NCI-H2107 treated with DMSO at 0.1 percent for 48 hours (cell line): ENCODE measurements around the gene PRR5L.
A peak's percentile ranks its signal among the peaks of the same experiment; 100 is the strongest.
"Not testable (repeated sequence)": the region's sequence is repeated elsewhere in the genome, so short reads cannot be mapped to it uniquely, and the experiment has no call there.

Experiments used
- DNase-seq: peaks from one replicate; lab custom pipeline; 2025; ENCODE audit not compliant: unreplicated experiment; lab: John Stamatoyannopoulos, UW

PRR5L gene

GRCh38 chr11:36455658-36456111, 159.6 kb downstream of the PRR5L start:
- peak; percentile 55 for DNase-seq

- DNase-seq = no peak
Observed at GRCh38 chr11:36456156-36456555, 160.1 kb downstream of the PRR5L start.

GRCh38 chr11:36458129-36458915, 162.2 kb downstream of the PRR5L start:
- DNase-seq = no peak

- no peak for DNase-seq
Observed at GRCh38 chr11:36459046-36459445, 163.0 kb downstream of the PRR5L start.

- DNase-seq = no peak
Observed at GRCh38 chr11:36460220-36460619, 164.1 kb downstream of the PRR5L start.

GRCh38 chr11:36462321-36462720, 166.2 kb downstream of the PRR5L start:
- no peak for DNase-seq

- no peak for DNase-seq
Observed at GRCh38 chr11:36463781-36464180, 167.7 kb downstream of the PRR5L start.

- no peak for DNase-seq
Observed at GRCh38 chr11:36464720-36465119, 168.6 kb downstream of the PRR5L start.

- no peak for DNase-seq
Observed at GRCh38 chr11:36465449-36466163, 169.5 kb downstream of the PRR5L start.

- no peak for DNase-seq
Observed at GRCh38 chr11:36467012-36467411, 170.9 kb downstream of the PRR5L start.

GRCh38 chr11:36467916-36468315, 171.8 kb downstream of the PRR5L start:
- DNase-seq = no peak

GRCh38 chr11:36469063-36469462, 173.0 kb downstream of the PRR5L start:
- DNase-seq = no peak

- no peak for DNase-seq
Observed at GRCh38 chr11:36469881-36470802, 174.1 kb downstream of the PRR5L start.

GRCh38 chr11:36471577-36471976, 175.5 kb downstream of the PRR5L start:
- no peak for DNase-seq

- DNase-seq = no peak
Observed at GRCh38 chr11:36475192-36475591, 179.1 kb downstream of the PRR5L start.

GRCh38 chr11:36478700-36479329, 182.7 kb downstream of the PRR5L start:
- DNase-seq = peak; percentile 43

GRCh38 chr11:36480833-36481232, 184.7 kb downstream of the PRR5L start:
- no peak for DNase-seq

- DNase-seq = not testable (repeated sequence)
Observed at GRCh38 chr11:36483042-36483441, 187.0 kb downstream of the PRR5L start.

- DNase-seq = no peak
Observed at GRCh38 chr11:36485298-36486002, 189.4 kb downstream of the PRR5L start.

GRCh38 chr11:36487619-36488018, 191.5 kb downstream of the PRR5L start:
- DNase-seq = no peak
